Astrocyte of the spinal cord (primary cell): ENCODE results near the gene DDX23.

ENCODE experiments used
- DNase-seq: peaks from one replicate; pipeline ENCODE4 v3.0.0; 2011; ENCODE audit warnings: low read depth, low spot score
- H3K4me3 ChIP-seq: 2 replicates; pipeline ENCODE4 v1.5.1; 2011; ENCODE audit warnings: low read depth, mild to moderate bottlenecking, low read length, moderate library complexity
- in situ Hi-C: cut with HindIII; loops from 2 replicates; pipeline ENCODE4 v1.10.0; 2017; ENCODE audit warnings: low sequenced_read_pairs
- TF ChIP-seq, protein P1 (sequence below): IDR thresholded peaks from 2 replicates; pipeline ENCODE4 v1.5.1; 2012; ENCODE audit warnings: low read depth, mild to moderate bottlenecking, low read length, inconsistent platforms

Gene DDX23

GRCh38 chr12:48818831-48819590 lies 33.0 kb downstream of the DDX23 start:
- in situ Hi-C loops: no loop called here
- TF ChIP-seq, protein P1, sequence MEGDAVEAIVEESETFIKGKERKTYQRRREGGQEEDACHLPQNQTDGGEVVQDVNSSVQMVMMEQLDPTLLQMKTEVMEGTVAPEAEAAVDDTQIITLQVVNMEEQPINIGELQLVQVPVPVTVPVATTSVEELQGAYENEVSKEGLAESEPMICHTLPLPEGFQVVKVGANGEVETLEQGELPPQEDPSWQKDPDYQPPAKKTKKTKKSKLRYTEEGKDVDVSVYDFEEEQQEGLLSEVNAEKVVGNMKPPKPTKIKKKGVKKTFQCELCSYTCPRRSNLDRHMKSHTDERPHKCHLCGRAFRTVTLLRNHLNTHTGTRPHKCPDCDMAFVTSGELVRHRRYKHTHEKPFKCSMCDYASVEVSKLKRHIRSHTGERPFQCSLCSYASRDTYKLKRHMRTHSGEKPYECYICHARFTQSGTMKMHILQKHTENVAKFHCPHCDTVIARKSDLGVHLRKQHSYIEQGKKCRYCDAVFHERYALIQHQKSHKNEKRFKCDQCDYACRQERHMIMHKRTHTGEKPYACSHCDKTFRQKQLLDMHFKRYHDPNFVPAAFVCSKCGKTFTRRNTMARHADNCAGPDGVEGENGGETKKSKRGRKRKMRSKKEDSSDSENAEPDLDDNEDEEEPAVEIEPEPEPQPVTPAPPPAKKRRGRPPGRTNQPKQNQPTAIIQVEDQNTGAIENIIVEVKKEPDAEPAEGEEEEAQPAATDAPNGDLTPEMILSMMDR: peak; percentile 23
- no peak for DNase-seq
- peak overlapping the region; percentile 73 for H3K4me3 ChIP-seq

DNA sequence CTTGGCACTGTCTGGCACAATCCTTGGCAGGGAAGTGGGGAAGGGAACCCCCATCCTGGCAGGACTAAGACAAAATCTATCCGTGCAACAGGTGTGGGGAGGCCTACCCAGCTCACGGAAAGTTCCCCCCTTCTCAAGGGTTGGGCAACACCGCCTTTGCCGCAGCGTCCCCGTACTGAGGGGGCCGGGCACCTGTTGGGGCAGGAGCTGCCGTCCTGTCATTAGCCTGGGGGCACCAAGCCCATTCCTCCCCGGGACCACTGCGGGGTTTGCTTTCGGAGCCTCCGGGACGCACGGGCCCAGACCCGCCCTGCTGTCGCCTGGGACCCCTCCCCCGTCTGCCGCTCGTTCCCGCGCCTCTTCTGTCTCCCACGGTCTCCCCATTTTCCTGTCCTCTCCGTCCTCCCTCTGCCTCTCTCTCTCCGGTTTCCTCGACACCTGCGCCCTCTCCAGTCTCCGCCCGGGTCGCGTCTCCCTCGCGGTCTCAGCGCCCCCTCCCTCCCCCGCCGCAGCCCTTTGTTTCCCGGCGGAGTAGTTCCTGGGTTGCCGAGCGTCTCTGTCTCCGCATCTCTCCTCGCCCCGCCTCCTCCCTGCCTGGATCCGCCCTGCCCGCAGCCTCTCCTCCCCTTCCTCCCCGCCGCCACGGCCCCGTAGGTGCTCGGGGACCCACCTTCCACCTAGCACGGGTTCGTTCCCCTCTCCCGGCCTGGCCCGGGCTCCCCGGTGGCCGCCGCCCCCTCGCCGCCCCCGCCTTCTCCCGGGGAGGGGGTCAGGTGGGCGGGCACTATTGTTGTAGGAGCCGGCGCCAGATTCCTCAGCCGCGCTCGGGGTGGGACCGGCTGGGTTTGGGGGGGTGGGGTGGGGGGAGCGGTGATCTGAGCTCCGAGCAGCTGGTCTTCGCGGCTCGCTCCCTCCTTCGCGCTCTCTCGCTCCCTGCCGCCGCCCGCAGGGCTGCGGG lies 33.8 kb downstream of the DDX23 start, which contains the start of gene CACNB3:
CACNB3 (plus strand) TSS at position 624 of the 958 bp plus-strand sequence. CDS start 434 bp downstream, outside the sequence.
- peak within 1 kb of the TSS; percentile 73 for H3K4me3 ChIP-seq
- TF ChIP-seq, protein P1: no peak
- DNase-seq: peak; percentile 54
- in situ Hi-C loops: no loop called here

GRCh38 chr12:48816143-48816854 lies 35.7 kb downstream of the DDX23 start:
- in situ Hi-C loops: no loop called here
- TF ChIP-seq, protein P1: no peak
- no peak for DNase-seq
- H3K4me3 ChIP-seq: peak overlapping the region; percentile 87

DNA sequence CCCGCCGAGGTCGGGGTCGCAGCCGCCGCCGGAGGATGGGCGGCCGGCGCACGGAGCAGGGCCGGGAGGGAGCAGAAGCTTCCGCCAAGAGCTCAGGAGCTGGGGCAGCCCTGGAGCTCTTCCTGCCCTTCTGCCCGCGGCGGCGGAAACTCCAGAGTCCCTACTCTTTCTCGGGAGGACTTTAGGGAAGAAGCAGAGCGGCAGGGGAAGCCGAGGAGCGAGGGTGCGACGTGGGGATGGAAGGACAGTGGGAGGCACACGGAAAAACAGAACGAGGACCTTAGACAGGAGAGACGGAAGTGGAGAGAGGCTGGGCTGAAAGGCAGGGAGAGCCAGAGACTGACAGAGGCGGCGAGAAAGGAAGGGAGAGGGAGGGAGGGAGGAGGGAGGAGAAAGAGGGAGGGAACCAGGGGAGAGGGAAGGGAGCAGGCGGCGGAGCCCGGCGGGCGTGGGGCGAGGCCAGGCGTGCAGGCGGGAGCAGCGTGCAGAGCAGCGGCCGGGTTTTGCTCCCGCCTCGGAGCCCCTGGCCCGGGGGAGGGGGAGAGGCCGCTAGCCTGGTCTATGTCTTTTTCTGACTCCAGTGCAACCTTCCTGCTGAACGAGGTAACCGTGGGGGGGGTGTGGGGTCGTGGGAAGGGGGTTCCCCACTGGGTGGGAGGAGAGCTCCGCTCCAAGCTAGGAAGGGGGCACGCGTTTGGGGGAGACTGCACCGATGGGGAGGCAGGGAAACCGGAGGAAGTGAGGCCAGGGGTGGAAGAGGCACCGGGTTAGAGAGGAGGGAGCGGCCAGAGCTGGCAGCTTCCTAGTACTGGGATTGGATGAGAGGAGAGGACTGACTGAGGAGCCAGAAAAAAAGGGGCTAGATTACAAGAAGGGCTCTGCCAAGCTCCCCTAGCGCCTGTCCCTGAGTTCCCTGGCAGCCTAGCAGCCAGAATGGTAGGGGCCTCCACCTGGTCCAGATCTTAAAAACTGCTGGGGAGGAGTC lies 36.5 kb downstream of the DDX23 start:
- in situ Hi-C loops: no loop called here
- DNase-seq: peak; percentile 83
- peak overlapping the region; percentile 87 for H3K4me3 ChIP-seq
- TF ChIP-seq, protein P1: no peak

GRCh38 chr12:48814262-48815125 lies 37.5 kb downstream of the DDX23 start:
- TF ChIP-seq, protein P1: peak; percentile 95
- H3K4me3 ChIP-seq: peak overlapping the region; percentile 87
- peak; percentile 75 for DNase-seq
- in situ Hi-C loops: no loop called here
